Right lobe of liver (tissue), 6 donors: ENCODE measurements around the gene NEUROG3. TPM values are rescaled to one million over a fixed set of nuclear protein-coding genes. Genes with fewer than 3 reads are reported as not detected.

Experiments used
- ATAC-seq, 4 donors: fragments of 200-7000 bp; cut with Tn5 transposase; one replicate each; pipeline ENCODE4 v1.9.1; 2020; ENCODE audit warnings: mild to moderate bottlenecking in 4 of 4, moderate library complexity in 4 of 4
- DNase-seq, 3 donors: peaks; one replicate each; pipeline ENCODE4 v3.0.0-alpha.2; 2020
- H3K27ac ChIP-seq, 3 donors: fragments of 200-600 bp; one replicate each; pipeline ENCODE4 v1.8.0; 2022
- H3K27me3 ChIP-seq, 2 donors: fragments of 200-600 bp; one replicate each; pipeline ENCODE4 v1.8.0; 2022
- H3K36me3 ChIP-seq, 4 donors: fragments of 200-600 bp; sonication (generic) in 1 of 4; one replicate each; pipeline versions ENCODE4 v1.5.1 to v1.8.0; 2017 to 2022; ENCODE audit warnings: control low read depth in 1 of 4
- H3K4me1 ChIP-seq, 4 donors: fragments of 200-600 bp; sonication (generic) in 1 of 4; one replicate each; pipeline versions ENCODE4 v1.5.1 to v1.8.0; 2017 to 2022; ENCODE audit warnings: control low read depth in 1 of 4
- H3K4me3 ChIP-seq, 3 donors: fragments of 200-600 bp; one replicate each; pipeline ENCODE4 v1.8.0; 2022
- H3K9me3 ChIP-seq, 4 donors: fragments of 200-600 bp; sonication (generic) in 1 of 4; one replicate each; pipeline versions ENCODE4 v1.5.1 to v1.8.0; 2017 to 2022; ENCODE audit warnings: control low read depth in 1 of 4
- CTCF ChIP-seq, 4 donors: fragments of 200-600 bp in 3 of 4; fragments of 450-650 bp in 1 of 4; IDR thresholded peaks; one replicate each; pipeline versions ENCODE4 v1.5.1 to v1.8.0; 2016 to 2022; ENCODE audit warnings: antibody characterized with exemption in 4 of 4, mild to moderate bottlenecking in 2 of 4
- POLR2A ChIP-seq: fragments of 450-650 bp; IDR thresholded peaks from one replicate; pipeline ENCODE4 v1.6.1; 2017; ENCODE audit warnings: antibody characterized with exemption, mild to moderate bottlenecking
- WGBS: methylation state at CpG from one replicate; pipeline ENCODE4 v1.1.6; 2018; ENCODE audit warnings: low coverage, low lambda C conversion rate; ENCODE audit not compliant: insufficient coverage; ENCODE audit errors: missing lambda C conversion rate; 5-methylcytosine and 5-hydroxymethylcytosine counted together
- intact Hi-C, 2 donors: fragments of 100-400 bp; cut with DNase I; formaldehyde crosslinking; loops; one replicate each; pipeline versions ENCODE4 v1.11.2 to v1.14.1; 2022
- long read RNA-seq: library from polyadenylated mRNA; unstranded; transcript quantifications from one replicate; pipeline ENCODE4 v2.0.0, GENCODE V29; 2019
- total RNA-seq, 6 experiments: library from RNA; depleted of rRNA in 2 of 6; stranded (reverse); fragments of >200 nt in 2 of 6; fragmentation: NEBNext Ultra II Directional in 3 of 6; extraction: Animal tissue kit (Norgen Biotek cat#: 25700) in 3 of 6; gene quantifications; one replicate each; pipeline versions ENCODE4 v1.1.0 to v1.2.4, GENCODE V29; 2016 to 2023
- donor health status: DM: no; HTN: yes; CAD: no.
- donor health status: DM: no; HTN: no; CAD: no.
- donor health status: DM: no; HTN: no; CAD: no.
- donor health status: DM: no; HTN: yes; CAD: no.
- donor health status: DM: no; HTN: yes; CAD: no.

The NEUROG3 gene
- not detected for total RNA-seq
- long read RNA-seq: 0 reads

GRCh38 chr10:69573056-69573806 is at the start of gene NEUROG3:
TSS of gene NEUROG3 (minus strand) at chr10:69573422. CDS start at chr10:69573043, 379 bp downstream.
- Histone ChIP-seq H3K4me1 (no peaks in the 10 kb centered on the region), H3K9me3 (no peaks in the 10 kb centered on the region), H3K36me3 (no peaks in the 10 kb centered on the region), H3K27me3 (peaks cover 0 to 36% of the 10 kb centered on the region in 2 donors), H3K27ac (no peak within 1 kb of the TSS), H3K4me3 (peak within 1 kb of the TSS in 2 of 3 donors; percentile 2 to 19)
- DNase-seq (no peak), ATAC-seq (peak in 2 of 4 donors; percentile 21 to 34)
- TF ChIP-seq POLR2A (no peak), CTCF (IDR thresholded peaks at IDR 0.05) (no peak)
- intact Hi-C loops: no loop called here
- WGBS: 1% methylated on average over 12 of the region's 53 CpGs

- DNase-seq (no peak), ATAC-seq (no peak)
- Histone ChIP-seq H3K27ac (no peak overlapping the region), H3K9me3 (no peaks in the 10 kb centered on the region), H3K27me3 (no peaks in the 10 kb centered on the region), H3K4me3 (no peak overlapping the region), H3K36me3 (no peaks in the 10 kb centered on the region), H3K4me1 (no peaks in the 10 kb centered on the region)
- intact Hi-C loops: no loop called here
- TF ChIP-seq POLR2A: no peak
- TF ChIP-seq CTCF (IDR thresholded peaks at IDR 0.05): no peak
- 42% methylated on average over 5 of the region's 5 CpGs for WGBS
Measured at GRCh38 chr10:69620625-69621024, 47.4 kb upstream of the NEUROG3 start.

GRCh38 chr10:69619626-69620025 is 46.4 kb upstream of the NEUROG3 start:
- no peaks in the 10 kb centered on the region for H3K27me3 ChIP-seq
- intact Hi-C loops: no loop called here
- H3K36me3 ChIP-seq: no peaks in the 10 kb centered on the region
- DNase-seq: no peak
- H3K27ac ChIP-seq: no peak overlapping the region
- WGBS: 73% methylated on average over 7 of the region's 7 CpGs
- no peaks in the 10 kb centered on the region for H3K4me1 ChIP-seq
- no peak overlapping the region for H3K4me3 ChIP-seq
- TF ChIP-seq POLR2A (no peak), CTCF (IDR thresholded peaks at IDR 0.05) (no peak)
- H3K9me3 ChIP-seq: no peaks in the 10 kb centered on the region
- no peak for ATAC-seq

GRCh38 chr10:69618746-69619145 is 45.5 kb upstream of the NEUROG3 start:
- DNase-seq (no peak), ATAC-seq (no peak)
- WGBS: no CpG with 5 or more reads among the region's 2 CpGs

More at GRCh38 chr10:69618746-69619145, 45.5 kb upstream of the NEUROG3 start:
- Histone ChIP-seq H3K36me3 (no peaks in the 10 kb centered on the region), H3K9me3 (no peaks in the 10 kb centered on the region), H3K4me1 (no peaks in the 10 kb centered on the region), H3K27me3 (no peaks in the 10 kb centered on the region), H3K4me3 (no peak overlapping the region), H3K27ac (no peak overlapping the region)
- TF ChIP-seq POLR2A: no peak
- no peak for TF ChIP-seq CTCF (IDR thresholded peaks at IDR 0.05)
- intact Hi-C loops: no loop called here
